Ovary (tissue), 3 donors: ENCODE measurements around the gene ASF1A.

Source experiments
- EP300 ChIP-seq: sonication (generic); formaldehyde crosslinking; IDR thresholded peaks from one replicate; pipeline ENCODE4 v1.6.1; 2017; ENCODE audit warnings: antibody characterized with exemption
- TF ChIP-seq, protein P1 (sequence below), 3 donors: fragments of 450-650 bp in 2 of 3; fragments of 200-600 bp in 1 of 3; IDR thresholded peaks; one replicate each; pipeline versions ENCODE4 v1.5.1 to v1.8.0; 2016 to 2022; ENCODE audit warnings: antibody characterized with exemption in 3 of 3, mild to moderate bottlenecking in 1 of 3
- donor health status: DM: no; HTN: no; CAD: no.

DNA sequence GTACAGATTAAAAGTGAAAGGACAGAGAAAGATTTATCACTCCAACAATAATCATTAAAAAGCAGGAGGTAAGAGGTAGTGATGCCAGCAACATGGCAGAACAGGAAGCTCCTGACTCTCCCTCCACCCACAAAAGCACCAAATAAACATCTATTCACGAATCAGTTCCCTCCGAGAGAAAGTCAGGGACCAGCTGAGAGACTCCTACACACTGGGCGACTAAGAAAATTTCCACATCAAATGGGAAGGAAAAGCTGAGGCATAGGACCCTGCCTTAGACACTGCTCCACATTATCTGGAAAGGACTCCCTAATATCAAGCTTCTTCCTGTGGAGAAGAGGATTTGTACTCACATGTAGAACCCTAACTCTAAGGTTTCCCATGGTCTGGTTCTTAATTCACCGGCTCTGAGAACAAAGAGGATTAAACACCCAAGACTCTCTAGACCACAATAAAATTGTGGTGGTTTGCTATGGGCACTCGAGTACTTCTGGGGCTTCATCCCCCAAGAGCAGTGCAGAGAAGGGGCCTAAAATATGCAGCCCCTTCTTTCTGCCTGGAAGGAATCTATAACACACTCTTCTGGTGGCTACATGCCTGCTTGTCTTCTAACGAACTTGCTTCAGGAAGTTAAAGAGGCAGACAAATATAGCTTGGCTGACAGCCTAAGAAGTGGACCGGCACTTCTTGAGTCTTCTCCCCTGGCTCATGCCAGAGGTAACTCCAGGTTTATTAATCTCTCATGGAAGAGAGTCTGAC, 29.4 kb upstream of the ASF1A start:
- TF ChIP-seq, protein P1, sequence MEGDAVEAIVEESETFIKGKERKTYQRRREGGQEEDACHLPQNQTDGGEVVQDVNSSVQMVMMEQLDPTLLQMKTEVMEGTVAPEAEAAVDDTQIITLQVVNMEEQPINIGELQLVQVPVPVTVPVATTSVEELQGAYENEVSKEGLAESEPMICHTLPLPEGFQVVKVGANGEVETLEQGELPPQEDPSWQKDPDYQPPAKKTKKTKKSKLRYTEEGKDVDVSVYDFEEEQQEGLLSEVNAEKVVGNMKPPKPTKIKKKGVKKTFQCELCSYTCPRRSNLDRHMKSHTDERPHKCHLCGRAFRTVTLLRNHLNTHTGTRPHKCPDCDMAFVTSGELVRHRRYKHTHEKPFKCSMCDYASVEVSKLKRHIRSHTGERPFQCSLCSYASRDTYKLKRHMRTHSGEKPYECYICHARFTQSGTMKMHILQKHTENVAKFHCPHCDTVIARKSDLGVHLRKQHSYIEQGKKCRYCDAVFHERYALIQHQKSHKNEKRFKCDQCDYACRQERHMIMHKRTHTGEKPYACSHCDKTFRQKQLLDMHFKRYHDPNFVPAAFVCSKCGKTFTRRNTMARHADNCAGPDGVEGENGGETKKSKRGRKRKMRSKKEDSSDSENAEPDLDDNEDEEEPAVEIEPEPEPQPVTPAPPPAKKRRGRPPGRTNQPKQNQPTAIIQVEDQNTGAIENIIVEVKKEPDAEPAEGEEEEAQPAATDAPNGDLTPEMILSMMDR (IDR thresholded peaks at IDR 0.05) = no peak
- TF ChIP-seq EP300 = no peak
